ENCODE data around the gene UBR3.
"Not testable (repeated sequence)": the region's sequence is repeated elsewhere in the genome, so short reads cannot be mapped to it uniquely, and the experiment has no call there.

UBR3 gene

DNA sequence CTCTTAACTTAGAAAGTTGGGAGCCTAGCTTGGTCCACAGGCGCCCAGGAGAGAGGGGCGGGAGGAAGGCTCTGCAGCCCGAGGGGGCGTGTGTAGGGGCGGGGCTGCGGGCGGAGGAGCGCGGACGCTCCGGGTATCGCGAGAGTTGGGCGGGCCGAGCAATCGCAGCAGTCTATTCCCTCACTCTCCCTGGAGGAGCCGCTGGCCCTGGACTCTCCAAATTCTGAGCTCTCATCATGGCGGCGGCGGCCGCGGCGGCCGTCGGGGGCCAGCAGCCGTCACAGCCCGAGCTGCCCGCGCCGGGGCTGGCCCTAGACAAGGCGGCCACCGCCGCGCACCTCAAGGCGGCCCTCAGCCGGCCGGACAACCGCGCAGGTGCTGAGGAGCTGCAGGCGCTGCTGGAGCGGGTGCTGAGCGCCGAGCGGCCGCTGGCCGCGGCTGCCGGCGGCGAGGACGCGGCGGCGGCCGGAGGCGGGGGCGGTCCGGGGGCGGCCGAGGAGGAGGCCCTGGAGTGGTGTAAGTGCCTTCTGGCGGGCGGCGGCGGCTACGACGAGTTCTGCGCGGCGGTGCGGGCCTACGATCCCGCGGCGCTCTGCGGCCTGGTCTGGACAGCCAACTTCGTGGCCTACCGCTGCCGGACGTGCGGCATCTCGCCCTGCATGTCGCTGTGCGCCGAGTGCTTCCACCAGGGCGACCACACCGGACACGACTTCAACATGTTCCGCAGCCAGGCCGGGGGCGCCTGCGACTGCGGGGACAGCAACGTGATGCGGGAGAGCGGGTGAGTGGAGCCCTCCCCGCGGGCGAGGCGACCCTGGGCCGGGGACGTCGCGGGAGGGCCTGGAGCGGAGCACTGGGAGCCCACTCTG is at the start of gene UBR3:
Gene UBR3, plus strand, starts transcription at position 183 of the 869 bp plus-strand sequence. Its CDS starts 54 bp downstream, at position 237.
- in situ Hi-C loops (cut with HindIII; ENCODE audit: low sequenced_read_pairs): no loop called here

GRCh38 chr2:169778446-169778845 is 48.8 kb upstream of the UBR3 start:
- in situ Hi-C loops (cut with HindIII; ENCODE audit: low sequenced_read_pairs): no loop called here

DNA sequence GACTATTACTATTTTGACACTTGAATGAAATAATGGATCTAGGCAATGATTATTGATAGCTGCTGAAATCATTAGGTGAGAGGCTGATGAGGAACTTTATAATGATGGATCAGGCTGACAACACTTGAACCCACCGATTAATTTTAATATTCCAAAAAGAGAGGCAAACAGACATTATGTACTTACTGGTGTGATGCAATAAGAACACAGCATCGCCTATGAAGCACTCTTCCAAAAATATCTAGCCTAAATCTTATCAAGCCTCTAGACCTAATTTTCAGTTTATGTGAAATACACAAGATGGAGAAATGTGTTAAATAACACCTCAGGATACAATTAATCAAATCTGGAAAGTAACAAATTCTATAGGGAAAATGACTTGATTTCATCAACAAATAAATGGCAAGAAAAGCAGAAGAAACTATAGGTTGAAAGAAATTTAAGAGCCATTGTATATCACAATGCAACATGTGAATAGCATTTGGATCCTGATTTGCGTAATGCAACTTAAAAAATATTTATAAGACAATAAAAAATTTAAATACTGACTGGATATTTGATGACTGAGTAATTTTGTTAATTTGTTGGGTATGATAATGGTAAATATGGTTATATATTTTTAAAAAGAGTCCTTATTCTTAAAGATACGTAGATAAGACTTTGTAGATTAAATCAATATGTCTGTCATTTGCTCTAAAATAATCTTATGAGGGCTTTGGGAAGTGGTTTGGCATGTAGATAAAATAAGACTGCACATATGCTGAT is 45.8 kb upstream of the UBR3 start:
- in situ Hi-C loops (cut with HindIII; ENCODE audit: low sequenced_read_pairs): no loop called here

- in situ Hi-C loops (cut with HindIII; ENCODE audit: low sequenced_read_pairs): no loop called here
Measured at GRCh38 chr2:169782513-169782912, 44.7 kb upstream of the UBR3 start.

- in situ Hi-C loops (cut with HindIII; ENCODE audit: low sequenced_read_pairs): no loop called here
Measured at GRCh38 chr2:169790581-169790980, 36.7 kb upstream of the UBR3 start.

DNA sequence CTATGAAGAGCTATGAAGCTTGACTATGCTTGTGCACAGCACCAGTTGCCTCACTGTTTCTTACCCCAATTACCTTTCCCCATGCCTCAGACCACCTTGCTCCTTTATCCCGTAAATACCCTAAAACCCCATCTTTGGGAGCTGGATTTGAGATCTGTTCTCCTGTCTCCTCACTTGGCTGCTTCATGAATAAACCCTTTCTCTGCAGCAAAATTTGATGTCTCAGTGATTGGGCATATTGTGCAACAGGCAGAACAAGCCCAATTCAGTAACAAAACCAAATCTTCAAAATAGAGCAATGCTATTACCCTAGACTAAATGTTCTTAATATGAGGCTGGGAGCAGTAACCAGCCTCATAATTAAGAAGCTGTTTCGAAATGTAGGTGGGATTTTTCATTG is 32.1 kb upstream of the UBR3 start:
- in situ Hi-C loops (cut with HindIII; ENCODE audit: low sequenced_read_pairs): no loop called here

DNA sequence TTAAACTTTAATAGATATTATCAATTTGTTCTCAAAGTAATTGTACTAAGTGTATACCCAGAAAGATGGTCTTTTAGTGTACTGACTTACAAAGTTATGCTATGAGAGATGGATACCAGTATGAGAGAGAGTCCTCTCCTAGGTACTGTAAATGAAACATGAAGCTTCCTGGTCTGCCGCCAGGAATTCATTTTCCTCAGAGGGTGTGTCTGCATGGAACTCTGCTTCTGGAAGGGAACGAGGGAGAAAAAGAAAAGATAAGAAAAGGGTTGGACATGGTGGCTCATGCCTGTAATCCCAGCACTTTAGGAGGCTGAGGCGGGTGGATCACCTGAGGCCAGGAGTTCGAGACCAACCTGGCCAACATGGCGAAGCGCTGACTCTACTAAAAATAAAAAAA is 30.8 kb upstream of the UBR3 start:
- in situ Hi-C loops (cut with HindIII; ENCODE audit: low sequenced_read_pairs): no loop called here

DNA sequence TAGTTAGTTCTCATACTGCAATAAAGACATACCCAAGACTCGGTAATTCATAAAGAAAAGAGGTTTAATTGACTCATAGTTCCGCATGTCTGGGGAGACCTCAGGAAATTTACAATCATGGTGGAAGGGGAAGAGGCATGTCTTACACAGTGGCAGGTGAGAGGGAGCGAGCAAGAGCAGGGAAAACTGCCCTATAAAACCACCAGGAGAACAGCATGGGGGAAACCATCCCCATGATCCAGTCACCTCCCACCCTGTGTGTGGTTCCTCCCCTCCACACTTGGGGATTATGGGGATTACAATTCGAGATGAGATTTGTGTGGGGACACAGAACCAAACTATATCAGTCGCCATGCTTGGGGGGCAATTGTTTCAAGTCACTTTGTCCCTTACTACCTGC is 29.7 kb upstream of the UBR3 start:
- in situ Hi-C loops (cut with HindIII; ENCODE audit: low sequenced_read_pairs): no loop called here

GRCh38 chr2:169798397-169798717 is 28.9 kb upstream of the UBR3 start:
- in situ Hi-C loops (cut with HindIII; ENCODE audit: low sequenced_read_pairs): no loop called here

- in situ Hi-C loops (cut with HindIII; ENCODE audit: low sequenced_read_pairs): no loop called here
Measured at GRCh38 chr2:169798718-169799592, 28.3 kb upstream of the UBR3 start, which contains the start of gene SSB. Gene SSB, plus strand, starts transcription at chr2:169798871. Its CDS starts 2,090 bp downstream, at chr2:169800961.

GRCh38 chr2:169803480-169803879 is 23.8 kb upstream of the UBR3 start:
- in situ Hi-C loops (cut with HindIII; ENCODE audit: low sequenced_read_pairs): no loop called here

GRCh38 chr2:169806586-169806985 is 20.7 kb upstream of the UBR3 start:
- in situ Hi-C loops (cut with HindIII; ENCODE audit: low sequenced_read_pairs): no loop called here

- in situ Hi-C loops (cut with HindIII; ENCODE audit: low sequenced_read_pairs): no loop called here
Measured at GRCh38 chr2:169808221-169808620, 19.0 kb upstream of the UBR3 start.

- in situ Hi-C loops (cut with HindIII; ENCODE audit: low sequenced_read_pairs): no loop called here
Measured at GRCh38 chr2:169815849-169816248, 11.4 kb upstream of the UBR3 start.

DNA sequence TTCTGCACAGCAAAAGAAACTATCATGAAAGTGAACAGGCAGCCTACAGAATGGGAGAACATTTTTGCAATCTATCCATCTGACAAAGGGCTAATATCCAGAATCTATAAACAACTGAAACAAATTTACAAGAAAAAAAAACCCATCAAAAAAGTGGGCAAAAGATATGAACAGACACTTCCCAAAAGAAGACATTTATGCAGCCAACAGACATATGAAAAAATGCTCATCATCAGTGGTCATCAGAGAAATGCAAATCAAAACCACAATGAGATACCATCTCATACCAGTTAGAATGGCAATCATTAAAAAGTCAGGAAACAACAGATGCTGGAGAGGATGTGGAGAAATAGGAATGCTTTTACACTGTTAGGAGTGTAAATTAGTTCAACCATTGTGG is 10.3 kb upstream of the UBR3 start:
- in situ Hi-C loops (cut with HindIII; ENCODE audit: low sequenced_read_pairs): not testable (repeated sequence)

DNA sequence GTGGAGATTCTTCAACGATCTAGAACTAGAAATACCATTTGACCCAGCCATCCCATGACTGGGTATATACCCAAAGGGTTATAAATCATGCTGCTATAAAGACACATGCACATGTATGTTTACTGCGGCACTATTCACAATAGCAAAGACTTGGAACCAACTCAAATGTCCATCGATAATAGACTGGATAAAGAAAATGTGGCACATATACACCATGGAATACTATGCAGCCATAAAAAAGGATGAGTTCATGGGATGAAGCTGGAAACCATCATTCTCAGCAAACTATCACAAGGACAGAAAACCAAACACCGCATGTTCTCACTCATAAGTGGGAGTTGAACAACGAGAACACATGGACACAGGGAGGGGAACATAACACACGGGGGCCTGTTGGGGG is 9.9 kb upstream of the UBR3 start:
- in situ Hi-C loops (cut with HindIII; ENCODE audit: low sequenced_read_pairs): not testable (repeated sequence)

DNA sequence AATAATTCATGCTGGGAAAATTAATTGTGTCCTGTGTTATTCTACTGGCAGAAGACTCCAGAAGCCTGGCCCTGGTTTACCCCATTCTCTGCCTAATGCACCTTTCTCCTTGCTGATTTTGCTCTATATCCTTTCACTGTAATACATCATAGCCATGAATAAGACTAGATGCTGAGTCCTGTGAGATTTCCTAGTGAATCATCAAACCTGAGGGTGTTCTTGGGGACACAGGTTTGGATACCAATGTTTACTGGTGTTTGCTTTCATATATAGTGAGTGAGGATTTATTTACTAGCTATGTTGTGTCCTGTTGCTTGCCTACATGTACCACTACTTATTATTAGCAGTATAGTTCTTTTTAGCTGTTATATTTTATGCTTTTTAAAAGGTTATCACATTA is 9.0 kb upstream of the UBR3 start:
- in situ Hi-C loops (cut with HindIII; ENCODE audit: low sequenced_read_pairs): no loop called here

DNA sequence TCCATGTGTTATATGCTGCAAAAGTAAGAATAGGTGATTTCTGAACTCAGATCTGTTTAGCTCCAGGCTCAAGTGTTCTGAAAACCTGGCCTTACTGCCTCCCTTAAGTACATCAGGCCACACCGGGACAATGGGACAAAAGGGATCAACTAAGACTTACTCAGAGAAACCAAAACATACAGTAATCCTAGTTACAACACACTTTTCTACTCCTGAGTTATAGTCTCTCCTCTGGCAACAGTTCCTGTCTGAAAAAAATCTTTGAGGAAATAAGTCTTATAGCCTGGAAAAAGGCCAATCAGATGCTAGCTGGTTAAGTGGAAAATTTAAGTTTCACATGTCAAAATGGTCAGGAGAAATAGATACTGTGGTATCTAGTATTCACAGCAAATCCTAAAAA is 8.1 kb upstream of the UBR3 start:
- in situ Hi-C loops (cut with HindIII; ENCODE audit: low sequenced_read_pairs): no loop called here

- in situ Hi-C loops (cut with HindIII; ENCODE audit: low sequenced_read_pairs): not testable (repeated sequence)
Measured at GRCh38 chr2:169820101-169820500, 7.2 kb upstream of the UBR3 start.

DNA sequence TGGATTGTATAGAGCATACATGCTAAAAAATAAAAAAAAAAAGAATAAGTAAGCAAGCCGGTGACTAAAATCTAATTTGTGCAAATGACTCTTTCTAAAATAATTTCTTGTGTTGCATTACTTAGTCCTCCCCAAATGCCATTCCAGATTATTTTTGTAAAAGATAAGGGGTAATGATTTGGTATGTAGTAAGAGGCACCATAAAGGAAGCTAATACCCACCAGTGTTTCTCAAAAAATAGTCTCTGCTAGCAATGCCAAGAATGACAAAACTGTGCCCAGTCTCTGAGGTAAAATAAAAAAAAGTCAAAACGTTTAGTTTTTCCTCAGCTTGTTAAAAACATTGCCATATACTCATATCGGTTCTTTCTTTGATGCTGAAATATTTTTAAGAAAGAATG is 5.2 kb upstream of the UBR3 start:
- in situ Hi-C loops (cut with HindIII; ENCODE audit: low sequenced_read_pairs): no loop called here

DNA sequence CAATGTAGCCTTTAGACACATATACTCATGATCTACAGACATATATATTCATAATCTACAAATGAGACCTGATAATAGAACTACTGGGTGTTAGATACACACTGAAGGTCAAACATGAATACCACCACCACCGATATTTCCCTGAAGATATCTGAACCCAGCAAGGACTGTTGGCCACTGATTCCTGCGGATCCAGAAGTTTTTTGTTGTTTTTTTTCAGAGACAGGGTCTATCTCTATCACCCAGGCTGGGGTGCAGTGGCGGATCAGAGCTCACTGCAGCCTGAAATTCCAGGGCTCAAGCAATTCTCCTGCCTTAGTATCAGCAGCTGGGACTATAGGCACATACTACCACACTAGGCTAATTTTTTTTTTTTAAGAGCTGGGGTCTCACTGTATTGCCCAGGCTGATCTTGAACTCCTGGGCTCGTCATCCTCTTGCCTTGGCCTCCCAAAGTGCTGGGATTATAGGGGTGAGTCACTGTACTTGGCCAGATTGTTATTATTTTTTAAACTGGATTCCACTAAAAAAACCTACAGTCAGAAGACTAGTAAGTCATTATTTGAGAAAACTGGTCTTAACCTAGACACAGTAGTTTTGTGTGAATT is 4.4 kb upstream of the UBR3 start:
- in situ Hi-C loops (cut with HindIII; ENCODE audit: low sequenced_read_pairs): no loop called here

All from DLD1 (cell line).